BE2C (cell line): Measurements from ENCODE around the gene THADA.
"Not testable (repeated sequence)": the region's sequence is repeated elsewhere in the genome, so short reads cannot be mapped to it uniquely, and the experiment has no call there.

ENCODE experiments used
- DNase-seq: peaks from one replicate; pipeline ENCODE4 v3.0.0-alpha.2; 2020
- H3K27me3 ChIP-seq: fragments of 250-450 bp; sonication (Bioruptor Pico); 2 replicates; pipeline ENCODE4 v1.5.1; 2020; ENCODE audit warnings: mild to moderate bottlenecking
- H3K36me3 ChIP-seq: fragments of 250-450 bp; sonication (Bioruptor Pico); 2 replicates; pipeline ENCODE4 v1.5.1; 2020; ENCODE audit warnings: mild to moderate bottlenecking
- H3K4me1 ChIP-seq: fragments of 250-450 bp; sonication (Bioruptor Pico); 2 replicates; pipeline ENCODE4 v1.5.1; 2020
- H3K4me3 ChIP-seq: 2 replicates; pipeline ENCODE4 v1.5.1; 2011; ENCODE audit warnings: low read depth, low read length
- H3K9me3 ChIP-seq: fragments of 250-450 bp; sonication (Bioruptor Pico); 2 replicates; pipeline ENCODE4 v1.5.1; 2020
- CTCF ChIP-seq: IDR thresholded peaks from 2 replicates; pipeline ENCODE4 v1.5.1; 2012; ENCODE audit warnings: mild to moderate bottlenecking, low read depth, low read length

Gene THADA

GRCh38 chr2:43448011-43448821, 147.6 kb downstream of the THADA start:
- DNase-seq = no peak
- peaks cover 13% of the 10 kb centered on the region for H3K4me1 ChIP-seq
- no peak for TF ChIP-seq CTCF
- no peaks in the 10 kb centered on the region for H3K27me3 ChIP-seq
- no peaks in the 10 kb centered on the region for H3K9me3 ChIP-seq
- no peak overlapping the region for H3K4me3 ChIP-seq
- 0 out of 2 replicates have a peak, but pooled peaks cover 3% of the 10 kb centered on the region for H3K36me3 ChIP-seq

GRCh38 chr2:43446755-43447154, 149.1 kb downstream of the THADA start:
- H3K36me3 ChIP-seq, H3K9me3 ChIP-seq, DNase-seq, H3K27me3 ChIP-seq, H3K4me3 ChIP-seq: not testable (repeated sequence)
- H3K4me1 ChIP-seq = peaks cover 23% of the 10 kb centered on the region
- TF ChIP-seq CTCF = peak; percentile 36; the same call in 1 of the 2 replicates

GRCh38 chr2:43445781-43446180, 150.1 kb downstream of the THADA start:
- Histone ChIP-seq H3K4me1 (peaks cover 29% of the 10 kb centered on the region), H3K36me3 (0 out of 2 replicates have a peak, but pooled peaks cover 3% of the 10 kb centered on the region), H3K9me3 (no peaks in the 10 kb centered on the region), H3K27me3 (no peaks in the 10 kb centered on the region), H3K4me3 (no peak overlapping the region)
- no peak for TF ChIP-seq CTCF
- DNase-seq = no peak

- TF ChIP-seq CTCF = no peak
- no peak for DNase-seq
- no peaks in the 10 kb centered on the region for H3K27me3 ChIP-seq
- H3K4me1 ChIP-seq = peaks cover 36% of the 10 kb centered on the region
- H3K9me3 ChIP-seq = no peaks in the 10 kb centered on the region
- H3K36me3 ChIP-seq = 0 out of 2 replicates have a peak, but pooled peaks cover 3% of the 10 kb centered on the region
- no peak overlapping the region for H3K4me3 ChIP-seq
Observed at GRCh38 chr2:43444989-43445645, 150.7 kb downstream of the THADA start.

GRCh38 chr2:43443282-43443681, 152.6 kb downstream of the THADA start:
- Histone ChIP-seq H3K36me3 (0 out of 2 replicates have a peak, but pooled peaks cover 3% of the 10 kb centered on the region), H3K9me3 (no peaks in the 10 kb centered on the region), H3K27me3 (no peaks in the 10 kb centered on the region), H3K4me3 (no peak overlapping the region), H3K4me1 (peaks cover 51% of the 10 kb centered on the region)
- peak; percentile 45 for DNase-seq
- no peak for TF ChIP-seq CTCF

GRCh38 chr2:43441195-43441594, 154.6 kb downstream of the THADA start:
- Histone ChIP-seq H3K9me3 (no peaks in the 10 kb centered on the region), H3K27me3 (no peaks in the 10 kb centered on the region), H3K36me3 (peaks cover 2% of the 10 kb centered on the region; the same call in 1 of the 2 replicates), H3K4me1 (peaks cover 50% of the 10 kb centered on the region), H3K4me3 (no peak overlapping the region)
- no peak for TF ChIP-seq CTCF
- DNase-seq = no peak
